HFF-Myc (cell line): ENCODE data around the gene MRAP.
"Not testable (repeated sequence)": the region's sequence is repeated elsewhere in the genome, so short reads cannot be mapped to it uniquely, and the experiment has no call there.

Experiments
- DNase-seq: peaks from one replicate; pipeline ENCODE4 v3.0.0-alpha.2; 2011; ENCODE audit warnings: low read depth; ENCODE audit errors: extremely low read depth
- H3K4me3 ChIP-seq: replicated peaks from 2 replicates; pipeline ENCODE4 v1.5.1; 2011; ENCODE audit warnings: low read depth, mild to moderate bottlenecking, control low read depth, low read length
- TF ChIP-seq, protein P1 (sequence below): IDR thresholded peaks from 2 replicates; pipeline ENCODE4 v1.5.1; 2012; ENCODE audit warnings: mild to moderate bottlenecking, low read depth, low read length, control low read depth; ENCODE audit errors: missing control alignments

Gene MRAP

DNA sequence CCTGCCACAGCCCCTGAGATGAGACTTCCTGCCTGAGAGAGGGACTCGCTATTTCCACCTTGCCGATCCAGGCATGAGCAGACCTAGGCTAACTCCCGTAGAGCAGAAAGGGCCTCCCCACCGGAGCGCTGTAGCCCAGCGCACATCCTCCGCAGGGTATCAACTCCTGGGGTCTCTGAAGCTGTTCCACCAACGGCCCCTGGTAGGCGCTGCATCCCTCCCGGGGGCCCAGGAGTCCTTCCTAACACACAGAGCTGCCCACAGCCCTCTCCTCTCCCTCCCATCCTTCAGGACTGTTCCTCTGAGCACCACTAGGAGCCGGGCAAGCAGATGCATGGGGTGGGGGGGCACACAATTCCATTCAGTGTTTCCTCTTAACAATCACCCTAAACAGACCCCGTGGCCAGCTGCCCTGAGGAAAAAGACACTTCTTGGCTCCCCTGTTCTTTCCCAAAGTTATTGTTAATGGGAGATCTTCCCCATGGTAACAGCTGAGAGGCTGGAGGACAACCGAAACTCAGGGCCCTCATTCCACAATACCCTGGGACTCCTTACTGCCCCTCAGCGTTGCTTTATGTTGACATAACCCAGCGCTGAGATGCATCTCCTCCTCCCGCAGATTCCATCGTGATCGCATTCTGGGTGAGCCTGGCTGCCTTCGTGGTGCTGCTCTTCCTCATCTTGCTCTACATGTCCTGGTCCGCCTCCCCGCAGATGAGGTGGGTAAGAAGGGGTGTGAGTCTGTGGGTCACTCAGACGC is 7.5 kb downstream of the MRAP start:
- TF ChIP-seq, protein P1, sequence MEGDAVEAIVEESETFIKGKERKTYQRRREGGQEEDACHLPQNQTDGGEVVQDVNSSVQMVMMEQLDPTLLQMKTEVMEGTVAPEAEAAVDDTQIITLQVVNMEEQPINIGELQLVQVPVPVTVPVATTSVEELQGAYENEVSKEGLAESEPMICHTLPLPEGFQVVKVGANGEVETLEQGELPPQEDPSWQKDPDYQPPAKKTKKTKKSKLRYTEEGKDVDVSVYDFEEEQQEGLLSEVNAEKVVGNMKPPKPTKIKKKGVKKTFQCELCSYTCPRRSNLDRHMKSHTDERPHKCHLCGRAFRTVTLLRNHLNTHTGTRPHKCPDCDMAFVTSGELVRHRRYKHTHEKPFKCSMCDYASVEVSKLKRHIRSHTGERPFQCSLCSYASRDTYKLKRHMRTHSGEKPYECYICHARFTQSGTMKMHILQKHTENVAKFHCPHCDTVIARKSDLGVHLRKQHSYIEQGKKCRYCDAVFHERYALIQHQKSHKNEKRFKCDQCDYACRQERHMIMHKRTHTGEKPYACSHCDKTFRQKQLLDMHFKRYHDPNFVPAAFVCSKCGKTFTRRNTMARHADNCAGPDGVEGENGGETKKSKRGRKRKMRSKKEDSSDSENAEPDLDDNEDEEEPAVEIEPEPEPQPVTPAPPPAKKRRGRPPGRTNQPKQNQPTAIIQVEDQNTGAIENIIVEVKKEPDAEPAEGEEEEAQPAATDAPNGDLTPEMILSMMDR: peak; percentile 40
- DNase-seq: no peak
- no peak overlapping the region for H3K4me3 ChIP-seq

DNA sequence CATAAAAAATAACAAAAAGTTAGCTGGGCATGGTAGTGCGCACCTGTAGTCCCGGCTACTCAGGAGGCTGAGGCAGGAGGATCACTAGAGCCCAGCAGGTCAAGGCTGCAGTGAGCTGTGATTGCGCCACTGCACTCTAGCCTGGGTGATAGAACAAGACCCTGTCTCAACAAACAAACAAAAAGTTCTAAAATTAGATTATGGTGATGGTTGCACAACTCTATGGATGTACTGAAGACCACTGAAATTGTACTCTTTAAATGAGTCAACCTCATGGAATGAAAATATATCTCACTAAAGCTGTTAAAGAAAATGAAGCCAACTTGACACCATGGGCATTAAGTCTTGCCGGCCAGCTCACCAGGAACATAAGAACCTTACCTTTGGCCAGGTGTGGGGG is 9.1 kb downstream of the MRAP start:
- TF ChIP-seq, protein P1: no peak
- no peak for DNase-seq
- H3K4me3 ChIP-seq: no peak overlapping the region

DNA sequence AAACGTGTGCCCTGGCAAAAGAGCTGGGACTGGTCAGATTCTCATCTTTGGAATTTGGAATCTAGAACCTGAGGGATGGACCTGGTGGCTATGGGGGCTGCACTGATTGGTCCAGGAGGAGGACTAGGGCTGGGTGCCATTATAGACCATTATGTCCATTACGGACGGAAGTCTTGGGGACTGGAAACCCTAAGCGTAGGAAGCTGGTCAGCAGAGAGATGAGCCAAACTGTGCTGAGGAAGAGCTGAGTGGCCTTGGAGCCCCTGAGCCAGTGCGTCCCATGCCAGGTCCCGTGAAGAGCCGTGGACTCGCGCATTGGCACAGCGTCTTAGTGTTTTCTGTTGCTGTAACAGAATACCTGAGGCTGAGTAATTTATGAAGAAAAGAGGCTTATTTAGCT is 10.0 kb downstream of the MRAP start:
- no peak overlapping the region for H3K4me3 ChIP-seq
- TF ChIP-seq, protein P1: no peak
- DNase-seq: no peak

DNA sequence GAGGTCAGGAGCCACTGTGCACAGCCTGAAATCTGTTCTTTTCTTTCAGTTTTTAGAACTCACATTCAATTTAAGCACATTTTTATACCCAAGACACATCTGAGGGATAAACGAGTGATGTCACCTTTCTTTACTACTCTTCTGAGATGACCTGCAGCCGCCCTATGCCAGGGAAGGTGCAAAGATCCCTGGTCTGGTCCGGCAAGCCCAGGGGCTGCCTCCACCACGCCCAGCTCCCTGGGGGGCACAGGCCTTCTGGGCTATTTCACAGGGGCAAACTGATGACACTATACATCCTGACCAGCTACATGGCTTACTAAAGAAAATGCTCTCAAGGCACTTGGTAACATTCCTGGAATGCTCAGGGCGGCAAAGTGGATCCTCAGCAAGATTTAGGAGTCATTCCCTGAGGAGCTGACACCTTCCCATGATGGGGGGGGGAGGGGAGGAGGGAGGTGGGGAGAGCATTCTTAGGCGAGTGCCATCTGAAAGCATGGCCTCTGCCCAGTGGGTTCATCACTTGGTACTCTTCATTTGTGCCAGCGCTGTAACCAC is 11.3 kb downstream of the MRAP start:
- TF ChIP-seq, protein P1: no peak
- H3K4me3 ChIP-seq: no peak overlapping the region

DNA sequence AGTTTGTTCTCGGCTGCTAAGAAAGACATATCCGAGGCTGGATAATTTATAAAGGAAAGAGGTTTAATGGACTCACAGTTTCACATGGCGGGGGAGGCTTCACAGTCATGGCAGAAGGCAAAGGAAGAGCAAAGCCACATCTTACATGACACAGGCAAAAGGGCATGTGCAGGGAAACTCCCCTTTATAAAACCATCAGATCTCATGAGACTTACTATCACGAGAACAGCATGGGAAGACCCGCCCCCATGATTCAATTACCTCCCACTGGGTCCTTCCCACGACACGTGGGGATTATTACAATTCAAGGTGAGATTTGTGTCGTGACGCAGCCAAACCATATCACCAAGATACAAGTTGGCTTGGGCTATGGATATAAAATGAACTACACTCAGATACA is 12.3 kb downstream of the MRAP start:
- not testable (repeated sequence) for DNase-seq, H3K4me3 ChIP-seq

More for the DNA sequence above, 11.3 kb downstream of the MRAP start:
- no peak for DNase-seq

DNA sequence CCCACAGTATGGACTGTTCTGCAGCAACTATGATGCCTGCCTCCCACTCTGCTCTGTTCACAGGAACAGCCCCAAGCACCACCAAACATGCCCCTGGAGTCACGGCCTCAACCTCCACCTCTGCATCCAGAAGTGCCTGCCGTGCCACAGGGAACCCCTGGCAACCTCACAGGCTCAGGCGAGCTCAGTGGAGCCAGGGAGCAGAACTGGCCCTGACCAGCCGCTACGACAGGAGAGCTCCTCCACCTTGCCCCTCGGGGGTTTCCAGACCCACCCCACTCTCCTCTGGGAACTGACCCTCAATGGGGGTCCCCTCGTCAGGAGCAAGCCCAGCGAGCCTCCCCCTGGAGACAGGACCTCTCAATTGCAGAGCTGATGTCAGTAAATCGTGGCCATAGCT is 13.0 kb downstream of the MRAP start:
- DNase-seq: no peak
- no peak overlapping the region for H3K4me3 ChIP-seq
- TF ChIP-seq, protein P1: no peak

DNA sequence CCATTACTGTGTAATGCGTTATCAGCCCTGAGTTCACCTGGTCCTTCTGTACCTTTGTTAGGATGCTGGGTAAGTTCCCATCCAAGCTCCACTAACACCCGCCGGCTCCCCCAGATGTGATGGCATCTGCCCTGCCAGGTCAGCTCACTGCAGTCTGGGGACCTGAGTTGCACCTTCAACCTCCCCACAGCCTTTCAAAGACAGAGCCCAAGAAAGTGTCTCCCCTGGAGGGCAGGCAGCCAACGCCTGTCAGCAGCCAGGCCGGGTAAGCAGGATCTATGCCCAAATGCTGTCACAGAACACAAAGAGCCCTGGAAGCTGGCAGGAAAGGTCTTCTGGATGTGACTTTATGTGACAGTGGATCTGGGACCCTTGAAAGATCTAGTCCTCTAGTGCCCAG is 13.7 kb downstream of the MRAP start:
- no peak overlapping the region for H3K4me3 ChIP-seq
- TF ChIP-seq, protein P1: no peak
- no peak for DNase-seq
